ENCODE measurements around the gene WNT6.

The WNT6 gene

DNA sequence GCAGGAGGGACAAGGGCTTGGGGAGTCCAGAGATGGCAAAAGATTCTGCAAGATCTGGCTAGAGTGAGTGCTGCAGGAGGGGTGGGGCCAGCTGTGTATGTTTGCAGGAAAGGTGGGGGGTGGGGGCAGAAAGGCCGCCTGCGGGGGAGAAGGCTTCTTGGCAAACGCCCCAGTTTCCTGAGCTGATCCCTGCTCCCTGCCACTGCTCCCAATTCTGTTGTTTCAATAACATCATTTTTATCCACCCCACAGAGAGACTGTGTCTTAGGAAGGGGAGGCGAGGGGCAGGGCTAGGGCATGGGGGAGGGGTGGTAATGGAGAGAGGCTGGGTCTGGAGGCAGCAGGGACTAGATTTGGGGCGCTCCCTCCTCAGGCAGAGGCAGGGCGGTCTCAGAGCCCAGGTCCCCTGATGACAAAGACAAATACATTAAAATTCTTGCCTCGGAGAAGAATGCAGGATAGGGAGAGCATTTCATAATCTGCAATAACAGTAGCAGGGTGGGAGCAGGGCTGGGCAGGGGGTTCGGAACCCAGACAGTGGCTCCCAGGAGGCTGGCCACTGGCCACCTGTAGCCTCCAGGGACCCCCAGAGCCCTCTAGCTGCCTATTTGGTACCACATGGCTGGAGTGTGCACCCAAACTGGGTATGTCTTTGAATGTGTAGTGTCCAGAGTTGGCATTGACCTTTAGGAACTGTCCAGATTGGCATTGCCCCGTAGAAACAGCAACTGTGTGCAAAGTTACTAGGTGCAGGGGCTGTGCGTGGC lies 2.1 kb upstream of the WNT6 start:
- no peak for DNase-seq (ENCODE audit: low read depth)

DNA sequence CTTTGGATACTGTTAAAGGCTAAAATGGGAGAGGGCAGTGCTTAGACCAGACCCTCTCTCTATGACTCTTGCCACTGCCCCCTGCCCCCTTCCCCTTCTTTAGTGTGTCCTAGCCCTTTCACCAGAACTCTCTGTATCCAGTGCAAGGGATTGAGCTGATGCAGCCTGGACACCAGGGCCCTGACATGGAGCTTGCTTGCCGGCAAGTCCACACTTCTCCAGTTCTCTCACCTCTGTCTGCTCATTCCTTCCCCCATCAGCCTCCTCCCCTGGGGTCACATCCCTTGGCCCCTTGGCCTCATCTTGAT lies 1.5 kb upstream of the WNT6 start:
- no peak for DNase-seq (ENCODE audit: low read depth)

DNA sequence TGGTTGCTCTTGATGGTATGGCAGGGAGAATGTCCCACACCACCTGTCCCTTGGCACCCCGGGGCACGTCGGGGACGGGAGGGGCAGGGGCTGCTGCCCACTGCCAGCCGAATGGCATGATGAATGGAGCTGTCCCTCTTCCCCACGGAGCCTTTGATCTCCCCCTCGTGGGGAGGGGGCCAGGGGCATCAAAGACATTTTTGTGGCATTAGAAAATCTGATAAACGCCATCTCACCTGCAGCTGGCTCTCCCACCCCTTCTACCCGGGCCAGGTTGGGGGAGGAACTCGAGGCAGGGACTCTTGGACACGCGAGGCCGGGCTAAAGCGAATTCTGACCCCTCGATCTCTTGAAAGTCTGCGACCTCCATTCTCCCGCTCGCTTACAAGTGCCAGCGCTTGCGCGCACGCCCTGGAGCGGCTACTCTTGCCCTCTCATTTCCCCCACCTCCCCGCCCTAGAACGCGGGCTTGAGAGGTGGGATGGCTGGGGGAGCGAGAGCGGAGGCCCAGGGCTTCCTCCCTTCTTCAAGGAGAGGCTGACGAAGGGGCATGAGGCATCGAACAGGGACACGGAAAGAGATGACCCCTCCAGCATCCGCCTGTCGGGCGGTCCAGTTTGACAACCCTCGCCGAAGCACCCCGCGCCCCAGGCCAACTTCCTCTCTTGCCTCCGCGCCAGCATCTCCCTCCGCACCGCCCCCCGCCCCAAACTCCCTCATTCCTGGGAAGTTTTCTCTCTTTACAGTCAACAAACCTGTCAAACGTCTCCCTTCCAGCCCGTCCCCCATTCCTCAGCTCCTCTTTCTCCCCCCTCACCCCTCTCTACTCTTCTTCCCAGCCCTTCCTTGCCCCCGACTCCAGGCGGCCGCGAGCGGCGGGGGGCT lies 692 bp upstream of the WNT6 start:
- no peak for DNase-seq (ENCODE audit: low read depth)

DNA sequence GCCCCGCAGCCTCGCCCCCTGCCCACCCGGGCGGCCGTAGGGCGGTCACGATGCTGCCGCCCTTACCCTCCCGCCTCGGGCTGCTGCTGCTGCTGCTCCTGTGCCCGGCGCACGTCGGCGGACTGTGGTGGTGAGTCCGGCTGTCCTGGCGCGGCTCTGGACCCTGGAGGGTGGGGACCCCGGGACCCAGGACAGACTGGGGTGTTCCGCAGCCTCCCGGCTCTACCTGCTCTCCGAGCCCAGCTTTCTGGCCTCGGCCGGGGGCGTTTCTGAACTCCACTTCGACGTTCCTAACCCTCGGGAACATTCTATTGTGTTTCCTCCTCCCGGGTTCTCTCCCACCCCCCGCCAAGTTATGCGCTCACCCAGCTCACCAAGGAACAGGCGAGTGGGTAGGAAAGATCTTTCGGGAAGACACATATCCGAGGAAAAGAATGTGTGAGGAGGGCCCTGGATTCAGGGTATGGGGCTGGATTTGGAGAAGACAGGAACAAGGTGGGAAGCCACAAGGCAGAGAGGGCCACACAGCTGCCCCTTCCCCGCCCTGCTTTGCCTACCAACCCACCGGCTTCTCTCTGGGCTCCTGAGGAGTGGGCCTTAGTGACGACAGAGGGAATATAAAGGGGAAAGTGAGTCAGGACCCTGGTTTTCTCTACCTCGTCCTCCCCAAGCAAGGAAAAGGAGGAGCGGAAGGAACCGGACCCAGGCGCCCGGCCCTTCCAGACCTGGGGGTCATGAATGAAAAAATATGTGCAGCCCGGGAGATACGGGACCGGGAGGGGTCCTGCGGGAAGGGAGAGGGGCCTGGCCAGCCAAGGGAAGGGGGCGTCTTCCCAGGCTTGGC lies 605 bp downstream of the WNT6 start:
- DNase-seq (ENCODE audit: low read depth), result no peak

DNA sequence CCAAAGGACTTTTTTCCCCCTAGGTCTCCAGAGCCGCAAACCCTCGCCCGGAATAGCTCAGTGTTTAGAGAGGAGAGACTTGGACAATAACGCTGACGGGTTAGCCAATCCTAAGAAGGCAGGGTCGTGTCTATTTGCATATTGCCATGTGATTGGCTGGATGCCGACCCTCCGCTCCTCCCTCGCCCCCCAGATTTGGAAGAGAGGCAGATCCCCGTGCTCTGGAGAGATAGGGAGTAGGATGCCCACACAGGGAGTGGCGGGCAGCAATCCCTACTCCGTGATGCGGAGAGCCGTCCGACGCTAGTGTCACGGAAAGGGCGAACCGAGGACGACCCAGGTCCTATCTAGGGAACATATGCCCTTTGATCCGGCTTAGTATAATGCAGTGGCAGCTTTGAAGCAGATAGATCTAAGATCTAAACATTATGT lies 1.4 kb downstream of the WNT6 start:
- no peak for DNase-seq (ENCODE audit: low read depth)

DNA sequence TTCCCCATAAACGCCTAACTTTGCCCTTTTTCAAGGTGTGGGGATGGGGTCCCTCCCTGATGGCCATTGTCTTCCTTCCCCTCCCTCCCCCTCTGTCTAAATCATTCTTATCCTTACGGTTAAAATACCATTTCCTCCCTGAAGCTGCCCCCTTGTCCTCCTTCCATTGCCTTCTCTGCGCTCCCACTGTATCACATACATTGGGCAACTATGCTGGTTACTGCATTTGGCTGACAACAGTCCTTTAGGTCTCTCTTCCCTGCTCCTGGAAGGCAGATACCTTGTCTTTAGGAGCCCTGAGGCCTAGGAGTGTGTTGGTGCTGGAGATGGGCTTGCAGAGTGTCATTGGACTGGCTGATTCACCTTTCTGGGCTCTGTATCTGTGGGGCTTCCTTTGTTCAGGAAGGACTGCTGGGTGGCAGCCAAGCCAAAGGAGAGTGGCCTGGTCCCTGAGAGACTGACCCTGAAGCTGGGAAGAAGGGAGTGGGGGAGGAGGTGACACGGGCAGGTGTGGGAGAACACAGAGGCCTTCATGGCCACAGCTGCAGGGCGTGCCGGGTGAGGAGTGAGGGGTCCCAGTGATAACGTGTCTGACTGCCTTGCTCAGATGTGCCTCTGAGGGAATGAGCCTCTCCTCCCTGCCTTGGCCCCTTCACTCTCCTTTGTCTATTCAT lies 2.2 kb downstream of the WNT6 start:
- DNase-seq (ENCODE audit: low read depth), result no peak

DNA sequence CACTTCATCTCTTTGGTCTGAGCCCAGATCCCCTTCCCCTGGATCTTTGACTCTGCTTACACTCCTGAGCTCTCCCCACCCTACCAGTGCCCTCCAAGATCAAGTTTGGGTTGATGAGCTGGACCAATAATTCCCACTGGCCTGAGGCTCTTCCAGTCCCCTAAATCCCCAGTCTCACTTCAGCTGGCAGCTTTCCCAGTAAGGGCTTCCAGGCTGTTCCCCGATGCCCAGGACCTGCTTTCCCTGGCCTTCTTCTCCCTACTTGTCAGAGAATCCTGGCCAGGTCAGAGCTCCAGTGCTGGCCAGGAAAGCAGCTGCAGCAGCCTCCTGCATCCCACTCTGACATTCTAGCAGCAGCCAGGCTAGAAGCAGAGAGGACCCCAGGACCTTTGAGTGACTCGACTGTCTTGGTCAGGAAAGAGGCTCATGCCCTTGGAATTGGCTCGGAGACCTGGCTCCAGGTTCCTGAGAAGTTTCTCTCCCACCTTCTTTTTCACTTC lies 3.5 kb downstream of the WNT6 start:
- DNase-seq (ENCODE audit: low read depth), result no peak

DNA sequence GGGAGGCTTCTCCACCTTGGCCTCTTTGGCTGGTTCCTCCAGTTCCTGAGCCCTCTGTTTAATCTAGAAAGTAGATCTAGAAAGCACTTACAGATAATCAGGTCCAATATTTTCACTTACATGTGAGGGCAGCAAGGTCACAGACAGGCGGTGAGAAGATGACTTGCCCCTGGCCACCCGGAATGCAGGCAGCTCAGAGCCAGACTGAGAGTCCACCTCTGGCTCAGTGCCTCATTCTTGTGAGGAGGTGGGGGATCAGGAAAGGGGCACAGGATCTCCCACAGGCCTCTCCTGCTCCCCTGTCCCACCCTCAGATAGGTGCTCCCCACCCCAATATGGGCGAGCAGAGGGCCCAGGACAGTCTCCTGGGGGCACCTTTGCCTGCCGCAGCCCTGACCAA lies 5.8 kb downstream of the WNT6 start:
- DNase-seq (ENCODE audit: low read depth), result no peak

DNA sequence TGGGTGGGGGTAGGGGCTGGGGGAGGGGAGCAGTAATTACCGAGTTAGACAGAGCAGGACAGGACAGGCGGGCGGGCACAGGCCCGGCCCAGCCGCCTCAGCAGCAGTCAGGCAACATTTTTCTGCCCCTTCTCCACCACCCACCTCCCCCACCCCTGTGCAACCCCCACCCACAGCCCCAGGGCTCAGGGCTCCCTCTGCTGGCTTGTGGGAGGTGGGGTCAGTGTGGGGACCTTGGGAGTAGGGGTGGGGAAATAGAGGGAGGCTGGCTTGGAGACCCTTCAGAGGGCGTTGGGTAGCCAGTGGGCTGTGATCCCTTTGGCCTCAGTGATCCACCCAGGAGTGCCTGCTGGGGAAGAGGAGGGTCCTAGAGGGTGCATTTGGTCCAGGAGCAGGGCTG lies 6.4 kb downstream of the WNT6 start:
- no peak for DNase-seq (ENCODE audit: low read depth)

DNA sequence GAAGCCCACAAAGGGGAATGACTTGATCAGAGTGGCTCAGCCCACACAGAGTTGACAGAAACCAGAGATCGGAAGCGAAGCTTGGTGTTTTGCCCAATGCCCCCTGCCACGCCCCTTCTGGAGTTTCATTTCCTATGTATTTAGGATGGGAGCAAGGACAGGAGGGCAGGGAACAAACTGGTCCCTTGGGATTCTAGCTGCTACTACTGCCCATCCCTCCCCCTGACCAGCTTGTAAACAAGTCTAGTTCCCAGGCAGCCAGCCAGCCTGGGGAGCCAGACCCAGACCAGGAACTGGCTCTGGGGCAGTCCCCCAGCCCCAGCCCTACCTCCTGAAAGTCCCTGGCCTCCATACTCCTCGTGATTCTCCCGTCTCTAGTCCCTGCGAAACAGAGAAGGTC lies 8.3 kb downstream of the WNT6 start:
- no peak for DNase-seq (ENCODE audit: low read depth)

DNA sequence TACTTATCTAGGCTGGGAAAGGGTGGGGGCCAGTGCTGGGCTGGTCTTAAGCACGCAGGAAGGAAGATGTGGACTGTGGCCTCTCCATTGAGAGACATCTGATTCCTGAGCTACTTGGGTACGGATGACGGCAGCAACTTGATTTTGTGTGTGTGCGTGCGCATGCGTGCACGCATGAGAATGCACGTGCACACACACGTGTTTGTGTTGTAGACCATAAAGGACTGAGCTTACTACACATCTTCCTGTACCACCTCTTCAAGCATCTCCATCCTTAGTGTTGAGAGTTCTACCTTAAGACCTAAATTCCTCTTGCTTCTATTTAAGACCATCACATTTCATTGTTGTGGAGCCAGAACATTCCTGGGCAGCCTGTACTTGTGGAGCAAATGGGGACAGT lies 9.5 kb downstream of the WNT6 start:
- DNase-seq (ENCODE audit: low read depth), result no peak

DNA sequence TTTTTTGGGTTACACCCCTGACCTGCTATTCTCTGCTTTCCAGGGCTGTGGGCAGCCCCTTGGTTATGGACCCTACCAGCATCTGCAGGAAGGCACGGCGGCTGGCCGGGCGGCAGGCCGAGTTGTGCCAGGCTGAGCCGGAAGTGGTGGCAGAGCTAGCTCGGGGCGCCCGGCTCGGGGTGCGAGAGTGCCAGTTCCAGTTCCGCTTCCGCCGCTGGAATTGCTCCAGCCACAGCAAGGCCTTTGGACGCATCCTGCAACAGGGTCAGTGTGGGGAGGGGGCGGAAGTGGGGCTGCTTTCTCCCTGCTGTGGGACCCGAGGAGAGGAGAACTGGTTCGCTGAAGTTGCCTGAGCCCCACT lies 11.4 kb downstream of the WNT6 start:
- no peak for DNase-seq (ENCODE audit: low read depth)

DNA sequence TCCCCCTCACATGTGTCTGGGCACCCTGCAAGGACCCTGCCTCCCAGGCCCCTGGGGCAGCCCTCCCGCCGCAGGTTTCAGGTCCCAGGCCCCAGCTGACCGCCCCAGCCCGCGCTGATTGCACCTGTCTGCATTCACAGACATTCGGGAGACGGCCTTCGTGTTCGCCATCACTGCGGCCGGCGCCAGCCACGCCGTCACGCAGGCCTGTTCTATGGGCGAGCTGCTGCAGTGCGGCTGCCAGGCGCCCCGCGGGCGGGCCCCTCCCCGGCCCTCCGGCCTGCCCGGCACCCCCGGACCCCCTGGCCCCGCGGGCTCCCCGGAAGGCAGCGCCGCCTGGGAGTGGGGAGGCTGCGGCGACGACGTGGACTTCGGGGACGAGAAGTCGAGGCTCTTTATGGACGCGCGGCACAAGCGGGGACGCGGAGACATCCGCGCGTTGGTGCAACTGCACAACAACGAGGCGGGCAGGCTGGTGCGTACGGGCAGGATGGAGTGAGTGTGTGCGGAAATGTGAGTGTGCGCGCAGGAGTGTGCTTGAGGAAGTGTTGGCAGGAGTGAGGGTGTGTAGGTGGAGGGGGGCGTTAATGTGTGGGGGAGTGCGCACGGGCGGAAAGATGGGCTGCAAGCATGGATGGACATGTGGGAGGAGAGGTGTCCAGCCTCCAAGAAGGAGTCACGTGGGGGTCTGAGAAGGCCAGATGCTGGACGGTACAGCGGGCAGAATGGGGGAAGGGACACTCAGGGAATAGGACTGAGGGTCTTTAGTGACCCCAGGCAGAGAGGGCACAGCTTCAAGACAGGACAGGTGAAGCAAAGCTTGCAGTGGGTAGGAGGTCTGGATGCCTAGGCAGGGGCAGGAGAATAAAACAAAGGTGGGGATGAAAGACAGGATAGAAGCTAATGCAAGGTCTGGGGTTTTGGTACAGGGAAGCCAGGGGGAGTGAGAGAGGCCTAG lies 12.0 kb downstream of the WNT6 start:
- DNase-seq (ENCODE audit: low read depth), result no peak

DNA sequence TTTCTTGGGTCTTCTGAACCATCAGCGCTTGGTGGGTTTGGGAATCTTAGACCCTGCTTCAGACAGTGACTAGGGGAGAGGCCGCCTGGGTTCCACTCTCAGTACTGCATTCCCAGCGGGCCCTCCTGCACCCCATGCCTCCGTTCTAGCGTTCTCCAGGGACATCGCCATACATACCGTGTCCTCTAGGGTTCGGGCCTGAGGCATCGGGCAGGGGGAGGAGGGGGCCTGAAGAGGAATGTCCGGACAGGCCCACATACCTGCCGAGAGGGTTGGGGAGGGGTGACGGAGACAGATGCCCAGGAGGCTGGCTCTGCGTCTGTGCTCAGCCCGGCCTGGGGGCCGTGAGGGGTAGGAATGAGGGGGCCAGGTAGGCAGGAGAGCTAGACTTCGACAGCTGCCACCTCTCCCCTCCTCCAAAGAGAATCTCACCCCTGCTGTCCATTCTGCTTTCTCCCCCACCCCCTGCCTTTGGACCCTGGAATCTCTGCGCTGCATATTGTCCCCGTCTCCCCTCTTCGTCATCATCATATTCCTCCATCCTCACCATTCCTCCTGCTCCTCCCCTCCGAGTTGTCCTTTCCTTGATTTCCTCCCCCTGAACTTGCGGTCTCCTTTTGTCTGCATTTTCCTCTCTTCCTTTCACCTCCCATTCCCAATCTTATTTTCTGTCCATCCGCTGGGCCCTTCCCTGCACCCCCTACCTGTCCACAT lies 13.2 kb downstream of the WNT6 start:
- DNase-seq (ENCODE audit: low read depth), result no peak

DNA sequence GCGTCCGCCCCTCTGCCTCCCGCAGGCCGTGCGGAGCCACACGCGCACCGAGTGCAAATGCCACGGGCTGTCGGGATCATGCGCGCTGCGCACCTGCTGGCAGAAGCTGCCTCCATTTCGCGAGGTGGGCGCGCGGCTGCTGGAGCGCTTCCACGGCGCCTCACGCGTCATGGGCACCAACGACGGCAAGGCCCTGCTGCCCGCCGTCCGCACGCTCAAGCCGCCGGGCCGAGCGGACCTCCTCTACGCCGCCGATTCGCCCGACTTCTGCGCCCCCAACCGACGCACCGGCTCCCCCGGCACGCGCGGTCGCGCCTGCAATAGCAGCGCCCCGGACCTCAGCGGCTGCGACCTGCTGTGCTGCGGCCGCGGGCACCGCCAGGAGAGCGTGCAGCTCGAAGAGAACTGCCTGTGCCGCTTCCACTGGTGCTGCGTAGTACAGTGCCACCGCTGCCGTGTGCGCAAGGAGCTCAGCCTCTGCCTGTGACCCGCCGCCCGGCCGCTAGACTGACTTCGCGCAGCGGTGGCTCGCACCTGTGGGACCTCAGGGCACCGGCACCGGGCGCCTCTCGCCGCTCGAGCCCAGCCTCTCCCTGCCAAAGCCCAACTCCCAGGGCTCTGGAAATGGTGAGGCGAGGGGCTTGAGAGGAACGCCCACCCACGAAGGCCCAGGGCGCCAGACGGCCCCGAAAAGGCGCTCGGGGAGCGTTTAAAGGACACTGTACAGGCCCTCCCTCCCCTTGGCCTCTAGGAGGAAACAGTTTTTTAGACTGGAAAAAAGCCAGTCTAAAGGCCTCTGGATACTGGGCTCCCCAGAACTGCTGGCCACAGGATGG lies 14.0 kb downstream of the WNT6 start:
- no peak for DNase-seq (ENCODE audit: low read depth)

DNA sequence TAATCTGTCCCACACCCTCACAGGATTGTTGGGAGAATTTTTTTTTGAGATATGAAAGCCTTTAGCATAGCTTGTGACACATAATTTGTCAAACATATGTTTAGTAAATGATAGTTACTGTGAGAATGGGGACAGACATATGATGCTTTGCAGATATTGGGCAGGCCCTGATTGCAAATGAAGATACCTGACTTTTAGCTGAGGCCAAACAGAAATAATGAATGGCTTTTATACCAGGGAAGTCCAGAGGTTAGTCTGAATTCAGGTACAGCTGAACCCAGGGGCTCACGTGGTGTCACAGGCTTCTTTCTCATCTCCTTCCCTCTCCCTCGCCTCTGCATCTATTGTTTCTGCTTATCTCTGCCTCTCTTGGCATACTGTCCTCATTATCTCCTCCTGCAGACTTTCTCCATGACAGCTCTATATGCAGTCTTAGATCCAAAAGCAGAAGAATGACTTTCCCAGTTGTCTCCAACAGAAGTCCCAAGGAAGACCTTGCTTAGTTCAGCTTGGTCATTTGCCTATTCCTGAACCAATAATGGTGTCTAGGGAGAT lies 16.2 kb downstream of the WNT6 start:
- DNase-seq (ENCODE audit: low read depth), result no peak

DNA sequence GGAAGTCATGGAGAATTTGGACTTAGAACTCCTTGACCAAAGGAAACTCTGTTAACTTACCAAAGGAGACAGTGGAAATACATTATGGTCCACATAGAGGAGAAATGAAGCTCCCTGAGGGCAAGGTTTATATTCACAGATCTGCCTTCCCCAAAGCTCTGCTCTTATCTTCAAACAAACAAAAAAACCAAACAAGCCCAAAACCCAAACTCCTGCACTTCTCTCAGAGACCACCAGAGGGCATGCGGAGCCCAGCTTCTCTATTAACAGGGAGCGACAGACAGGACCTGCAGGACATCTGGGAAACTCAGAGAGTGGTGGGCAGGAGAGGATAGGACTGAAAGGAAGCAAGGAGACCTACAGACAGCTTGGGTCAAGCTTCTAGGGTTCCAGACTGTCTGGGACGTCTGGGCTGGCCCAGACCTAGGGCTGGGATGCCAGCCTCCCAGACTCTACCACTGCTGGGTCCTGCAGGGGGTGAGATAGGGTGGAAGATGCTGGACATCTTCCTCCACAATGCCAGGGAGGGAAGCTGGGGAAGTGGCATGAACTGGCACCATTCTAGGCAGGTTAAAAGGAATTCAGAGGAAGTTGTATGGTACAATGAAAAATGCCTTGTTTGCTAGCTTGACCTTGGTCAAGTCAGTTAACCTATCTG lies 17.1 kb downstream of the WNT6 start:
- DNase-seq (ENCODE audit: low read depth), result no peak

DNA sequence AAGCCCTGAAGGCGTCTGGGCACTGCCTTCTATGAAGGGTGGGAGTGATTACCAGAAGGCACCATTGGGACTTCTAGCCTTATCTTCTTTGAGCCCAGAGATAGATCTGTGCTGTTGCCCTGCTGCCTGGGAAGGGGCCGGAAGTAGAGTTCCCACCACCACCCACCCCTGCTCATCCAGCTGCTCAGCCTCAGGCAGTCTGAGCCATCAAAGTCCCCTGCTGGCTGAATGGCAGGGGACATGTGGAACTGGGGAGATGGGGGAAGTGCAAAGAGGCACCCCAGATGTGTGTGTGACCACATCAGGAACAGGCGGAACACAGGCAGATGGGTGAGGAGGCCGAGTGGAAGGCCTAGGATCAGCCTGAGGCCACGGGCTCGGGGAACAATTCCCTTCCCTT lies 17.7 kb downstream of the WNT6 start:
- no peak for DNase-seq (ENCODE audit: low read depth)
